Measurements from ENCODE around the gene GABRG3.

DNA sequence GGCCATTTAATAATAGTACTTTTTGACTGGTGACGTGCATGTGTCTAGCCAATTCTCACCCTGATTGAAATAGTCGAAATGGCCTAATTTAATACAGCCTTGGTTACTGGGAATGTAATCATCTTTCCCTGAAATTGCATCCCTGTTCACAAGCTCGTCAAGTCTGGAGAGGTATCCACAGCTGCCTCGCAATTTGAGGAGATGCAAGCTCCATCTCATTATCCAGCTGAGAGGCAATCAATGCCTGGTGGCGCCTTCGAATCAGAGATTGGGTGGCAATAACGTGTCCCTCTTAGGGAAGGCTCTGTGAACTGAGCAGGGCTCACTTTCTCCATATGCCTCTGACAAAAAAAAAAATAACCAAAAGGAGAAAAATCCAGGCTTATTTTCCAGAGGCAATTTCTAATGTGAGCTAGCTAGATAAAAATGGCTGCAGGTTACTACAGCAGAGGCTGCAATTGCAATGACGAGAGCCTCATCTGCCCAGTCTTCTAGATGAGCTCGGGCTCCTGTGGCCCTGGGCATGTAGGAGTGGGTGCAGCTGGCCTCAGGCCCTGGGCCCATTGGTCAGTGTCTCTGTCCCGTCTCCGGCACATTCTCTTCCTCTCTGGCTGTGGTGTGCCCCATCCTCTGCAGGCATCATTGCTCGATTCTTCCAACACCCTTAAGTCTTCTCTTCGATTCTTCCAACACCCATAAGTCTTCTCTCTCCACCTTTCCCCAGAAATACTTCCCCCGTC lies 487.5 kb downstream of the GABRG3 start:
- TF ChIP-seq SPI1 (IDR thresholded peaks at IDR 0.05; ENCODE audit: borderline replicate concordance, low read depth) (no peak), POLR2AphosphoS5 (IDR thresholded peaks at IDR 0.05; ENCODE audit: low read depth) (no peak)
- TF ChIP-seq, protein P1, sequence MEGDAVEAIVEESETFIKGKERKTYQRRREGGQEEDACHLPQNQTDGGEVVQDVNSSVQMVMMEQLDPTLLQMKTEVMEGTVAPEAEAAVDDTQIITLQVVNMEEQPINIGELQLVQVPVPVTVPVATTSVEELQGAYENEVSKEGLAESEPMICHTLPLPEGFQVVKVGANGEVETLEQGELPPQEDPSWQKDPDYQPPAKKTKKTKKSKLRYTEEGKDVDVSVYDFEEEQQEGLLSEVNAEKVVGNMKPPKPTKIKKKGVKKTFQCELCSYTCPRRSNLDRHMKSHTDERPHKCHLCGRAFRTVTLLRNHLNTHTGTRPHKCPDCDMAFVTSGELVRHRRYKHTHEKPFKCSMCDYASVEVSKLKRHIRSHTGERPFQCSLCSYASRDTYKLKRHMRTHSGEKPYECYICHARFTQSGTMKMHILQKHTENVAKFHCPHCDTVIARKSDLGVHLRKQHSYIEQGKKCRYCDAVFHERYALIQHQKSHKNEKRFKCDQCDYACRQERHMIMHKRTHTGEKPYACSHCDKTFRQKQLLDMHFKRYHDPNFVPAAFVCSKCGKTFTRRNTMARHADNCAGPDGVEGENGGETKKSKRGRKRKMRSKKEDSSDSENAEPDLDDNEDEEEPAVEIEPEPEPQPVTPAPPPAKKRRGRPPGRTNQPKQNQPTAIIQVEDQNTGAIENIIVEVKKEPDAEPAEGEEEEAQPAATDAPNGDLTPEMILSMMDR (IDR thresholded peaks at IDR 0.05; ENCODE audit: insufficient read depth, low read length) = no peak
- TF ChIP-seq, protein P2, sequence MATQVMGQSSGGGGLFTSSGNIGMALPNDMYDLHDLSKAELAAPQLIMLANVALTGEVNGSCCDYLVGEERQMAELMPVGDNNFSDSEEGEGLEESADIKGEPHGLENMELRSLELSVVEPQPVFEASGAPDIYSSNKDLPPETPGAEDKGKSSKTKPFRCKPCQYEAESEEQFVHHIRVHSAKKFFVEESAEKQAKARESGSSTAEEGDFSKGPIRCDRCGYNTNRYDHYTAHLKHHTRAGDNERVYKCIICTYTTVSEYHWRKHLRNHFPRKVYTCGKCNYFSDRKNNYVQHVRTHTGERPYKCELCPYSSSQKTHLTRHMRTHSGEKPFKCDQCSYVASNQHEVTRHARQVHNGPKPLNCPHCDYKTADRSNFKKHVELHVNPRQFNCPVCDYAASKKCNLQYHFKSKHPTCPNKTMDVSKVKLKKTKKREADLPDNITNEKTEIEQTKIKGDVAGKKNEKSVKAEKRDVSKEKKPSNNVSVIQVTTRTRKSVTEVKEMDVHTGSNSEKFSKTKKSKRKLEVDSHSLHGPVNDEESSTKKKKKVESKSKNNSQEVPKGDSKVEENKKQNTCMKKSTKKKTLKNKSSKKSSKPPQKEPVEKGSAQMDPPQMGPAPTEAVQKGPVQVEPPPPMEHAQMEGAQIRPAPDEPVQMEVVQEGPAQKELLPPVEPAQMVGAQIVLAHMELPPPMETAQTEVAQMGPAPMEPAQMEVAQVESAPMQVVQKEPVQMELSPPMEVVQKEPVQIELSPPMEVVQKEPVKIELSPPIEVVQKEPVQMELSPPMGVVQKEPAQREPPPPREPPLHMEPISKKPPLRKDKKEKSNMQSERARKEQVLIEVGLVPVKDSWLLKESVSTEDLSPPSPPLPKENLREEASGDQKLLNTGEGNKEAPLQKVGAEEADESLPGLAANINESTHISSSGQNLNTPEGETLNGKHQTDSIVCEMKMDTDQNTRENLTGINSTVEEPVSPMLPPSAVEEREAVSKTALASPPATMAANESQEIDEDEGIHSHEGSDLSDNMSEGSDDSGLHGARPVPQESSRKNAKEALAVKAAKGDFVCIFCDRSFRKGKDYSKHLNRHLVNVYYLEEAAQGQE (IDR thresholded peaks at IDR 0.05; ENCODE audit: insufficient replicate concordance, low read depth) = no peak

Data from HL-60 (cell line).